HEK293 (cell line): Measurements from ENCODE around the gene LRP1B.
A peak's percentile ranks its signal among the peaks of the same experiment; 100 is the strongest.

Source experiments
- EGR2 ChIP-seq: fragments of 450-650 bp; formaldehyde crosslinking; IDR thresholded peaks from 2 replicates; pipeline ENCODE4 v1.5.1; 2016; ENCODE audit warnings: low read depth, missing biosample characterization, missing genetic modification characterization
- IKZF3 ChIP-seq: fragments of 450-650 bp; IDR thresholded peaks from 2 replicates; pipeline ENCODE4 v1.5.0; 2018; ENCODE audit warnings: missing biosample characterization, mild to moderate bottlenecking, missing genetic modification characterization, moderate library complexity
- MZF1 ChIP-seq: fragments of 450-650 bp; formaldehyde crosslinking; IDR thresholded peaks from 2 replicates; pipeline ENCODE4 v1.5.1; 2017; ENCODE audit warnings: missing biosample characterization, missing genetic modification characterization, borderline replicate concordance
- OSR2 ChIP-seq: fragments of 450-650 bp; formaldehyde crosslinking; IDR thresholded peaks from 2 replicates; pipeline ENCODE4 v1.5.1; 2016; ENCODE audit warnings: missing biosample characterization, missing genetic modification characterization
- OVOL3 ChIP-seq: fragments of 450-650 bp; formaldehyde crosslinking; IDR thresholded peaks from 2 replicates; pipeline ENCODE4 v1.5.1; 2016; ENCODE audit warnings: missing biosample characterization, missing genetic modification characterization
- SP2 ChIP-seq: fragments of 450-650 bp; formaldehyde crosslinking; IDR thresholded peaks from 2 replicates; pipeline ENCODE4 v1.5.1; 2016; ENCODE audit warnings: missing biosample characterization, missing genetic modification characterization
- WT1 ChIP-seq: fragments of 450-650 bp; formaldehyde crosslinking; IDR thresholded peaks from 2 replicates; pipeline ENCODE4 v1.5.1; 2016; ENCODE audit warnings: missing biosample characterization, missing genetic modification characterization
- ZBTB8A ChIP-seq: fragments of 450-650 bp; formaldehyde crosslinking; IDR thresholded peaks from 2 replicates; pipeline ENCODE4 v1.5.1; 2016; ENCODE audit warnings: missing biosample characterization, missing genetic modification characterization
- ZIC2 ChIP-seq: fragments of 450-650 bp; formaldehyde crosslinking; IDR thresholded peaks from 2 replicates; pipeline ENCODE4 v1.5.1; 2016; ENCODE audit warnings: missing biosample characterization, missing genetic modification characterization
- ZNF112 ChIP-seq: fragments of 450-650 bp; formaldehyde crosslinking; IDR thresholded peaks from 2 replicates; pipeline ENCODE4 v1.5.0; 2017; ENCODE audit warnings: missing biosample characterization, missing genetic modification characterization
- ZNF169 ChIP-seq: fragments of 450-650 bp; formaldehyde crosslinking; IDR thresholded peaks from 2 replicates; pipeline ENCODE4 v1.5.1; 2016; ENCODE audit warnings: missing biosample characterization, missing genetic modification characterization
- ZNF202 ChIP-seq: fragments of 450-650 bp; formaldehyde crosslinking; IDR thresholded peaks from 2 replicates; pipeline ENCODE4 v1.5.1; 2016; ENCODE audit warnings: missing biosample characterization, missing genetic modification characterization, borderline replicate concordance
- ZNF37A ChIP-seq: fragments of 450-650 bp; IDR thresholded peaks from 2 replicates; pipeline ENCODE4 v1.5.1; 2018; ENCODE audit warnings: missing biosample characterization, missing genetic modification characterization
- ZNF394 ChIP-seq: fragments of 450-650 bp; formaldehyde crosslinking; IDR thresholded peaks from 2 replicates; pipeline ENCODE4 v1.5.1; 2016; ENCODE audit warnings: missing biosample characterization, missing genetic modification characterization, mild to moderate bottlenecking, moderate library complexity, borderline replicate concordance
- ZNF426 ChIP-seq: fragments of 450-650 bp; formaldehyde crosslinking; IDR thresholded peaks from 2 replicates; pipeline ENCODE4 v1.5.1; 2017; ENCODE audit warnings: missing biosample characterization, missing genetic modification characterization, mild to moderate bottlenecking, inconsistent platforms, moderate library complexity
- ZNF596 ChIP-seq: fragments of 450-650 bp; IDR thresholded peaks from 2 replicates; pipeline ENCODE4 v1.5.0; 2018; ENCODE audit warnings: missing biosample characterization, mild to moderate bottlenecking, missing genetic modification characterization, moderate library complexity
- ZNF600 ChIP-seq: fragments of 450-650 bp; formaldehyde crosslinking; IDR thresholded peaks from 2 replicates; pipeline ENCODE4 v1.5.1; 2016; ENCODE audit warnings: missing biosample characterization, missing genetic modification characterization
- ZNF626 ChIP-seq: fragments of 450-650 bp; sonication (Bioruptor Pico); formaldehyde crosslinking; IDR thresholded peaks from 2 replicates; pipeline ENCODE4 v1.5.1; 2018; ENCODE audit warnings: missing biosample characterization, missing genetic modification characterization, inconsistent platforms
- ZNF658 ChIP-seq: fragments of 450-650 bp; formaldehyde crosslinking; IDR thresholded peaks from 2 replicates; pipeline ENCODE4; 2016; ENCODE audit warnings: missing biosample characterization, missing genetic modification characterization
- ZNF777 ChIP-seq: fragments of 450-650 bp; formaldehyde crosslinking; IDR thresholded peaks from 2 replicates; pipeline ENCODE4 v1.5.1; 2017; ENCODE audit warnings: missing biosample characterization, missing genetic modification characterization, borderline replicate concordance
- TF ChIP-seq, protein P1 (sequence below): fragments of 450-650 bp; formaldehyde crosslinking; IDR thresholded peaks from 2 replicates; pipeline ENCODE4 v1.5.1; 2016; ENCODE audit warnings: missing biosample characterization, missing genetic modification characterization
- TF ChIP-seq, protein P2 (sequence below): fragments of 450-650 bp; formaldehyde crosslinking; IDR thresholded peaks from 2 replicates; pipeline ENCODE4 v1.5.1; 2016; ENCODE audit warnings: missing biosample characterization, missing genetic modification characterization
- TF ChIP-seq, protein P3 (sequence below): fragments of 450-650 bp; formaldehyde crosslinking; IDR thresholded peaks from 2 replicates; pipeline ENCODE4 v1.5.1; 2016; ENCODE audit warnings: missing biosample characterization, missing genetic modification characterization
- TF ChIP-seq, protein P4 (sequence below): fragments of 450-650 bp; formaldehyde crosslinking; IDR thresholded peaks from 2 replicates; pipeline ENCODE4 v1.5.1; 2016; ENCODE audit warnings: missing biosample characterization, missing genetic modification characterization
- TF ChIP-seq, protein P5 (sequence below): fragments of 450-650 bp; formaldehyde crosslinking; IDR thresholded peaks from 2 replicates; pipeline ENCODE4 v1.5.1; 2017; ENCODE audit warnings: missing biosample characterization, mild to moderate bottlenecking, missing genetic modification characterization, moderate library complexity
- TF ChIP-seq, protein P6 (sequence below): fragments of 450-650 bp; formaldehyde crosslinking; IDR thresholded peaks from 2 replicates; pipeline ENCODE4 v1.5.0; 2017; ENCODE audit warnings: missing biosample characterization, missing genetic modification characterization, borderline replicate concordance
- TF ChIP-seq, protein P7 (sequence below): fragments of 450-650 bp; formaldehyde crosslinking; IDR thresholded peaks from 2 replicates; pipeline ENCODE4 v1.5.1; 2016; ENCODE audit warnings: missing biosample characterization, missing genetic modification characterization

The LRP1B gene

DNA sequence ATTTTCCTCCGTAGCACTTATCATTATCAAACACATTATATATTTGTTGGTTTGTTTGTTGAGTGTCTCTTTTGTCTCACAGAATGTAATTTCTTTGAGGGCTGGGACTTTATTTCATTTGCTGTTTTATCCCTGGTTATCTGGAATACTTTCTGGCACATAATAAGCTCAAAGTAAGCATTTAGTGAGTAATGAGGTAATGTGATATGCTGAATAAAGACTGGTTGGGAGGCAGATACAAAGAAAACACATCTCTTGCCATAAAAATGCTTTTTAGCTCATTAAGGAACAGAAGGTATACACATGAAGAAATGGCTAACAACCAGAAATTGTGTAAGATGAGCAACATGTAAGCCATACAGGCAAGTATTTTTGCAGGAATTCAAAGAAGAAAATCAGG is 1411.8 kb downstream of the LRP1B start (continued):
- TF ChIP-seq SP2 (no peak), OSR2 (tag by site-specific recombination) (peak; percentile 31; the same call in 1 of the 2 replicates), ZNF626 (tag by site-specific recombination) (no peak), ZNF658 (tag by site-specific recombination) (no peak), ZNF169 (tag by site-specific recombination) (no peak), ZNF394 (no peak), MZF1 (tag by site-specific recombination) (no peak), ZNF426 (tag by site-specific recombination) (no peak), ZNF596 (no peak), ZIC2 (tag by site-specific recombination) (no peak), WT1 (peak; percentile 88), ZNF202 (tag by site-specific recombination) (no peak), ZBTB8A (no peak), ZNF600 (tag by site-specific recombination) (no peak), OVOL3 (tag by site-specific recombination) (0 out of 2 replicates have a peak, but pooled peaks have one; percentile 53), IKZF3 (tag by site-specific recombination) (0 out of 2 replicates have a peak, but pooled peaks have one; percentile 28), EGR2 (tag by site-specific recombination) (no peak), ZNF777 (tag by site-specific recombination) (no peak), ZNF37A (tag by site-specific recombination) (no peak), ZNF112 (tag by site-specific recombination) (no peak)
- TF ChIP-seq, protein P1, sequence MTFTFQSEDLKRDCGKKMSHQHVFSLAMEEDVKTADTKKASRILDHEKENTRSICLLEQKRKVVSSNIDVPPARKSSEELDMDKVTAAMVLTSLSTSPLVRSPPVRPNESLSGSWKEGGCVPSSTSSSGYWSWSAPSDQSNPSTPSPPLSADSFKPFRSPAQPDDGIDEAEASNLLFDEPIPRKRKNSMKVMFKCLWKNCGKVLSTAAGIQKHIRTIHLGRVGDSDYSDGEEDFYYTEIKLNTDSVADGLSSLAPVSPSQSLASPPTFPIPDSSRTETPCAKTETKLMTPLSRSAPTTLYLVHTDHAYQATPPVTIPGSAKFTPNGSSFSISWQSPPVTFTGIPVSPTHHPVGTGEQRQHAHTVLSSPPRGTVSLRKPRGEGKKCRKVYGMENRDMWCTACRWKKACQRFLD (tag by site-specific recombination): no peak
- TF ChIP-seq, protein P2, sequence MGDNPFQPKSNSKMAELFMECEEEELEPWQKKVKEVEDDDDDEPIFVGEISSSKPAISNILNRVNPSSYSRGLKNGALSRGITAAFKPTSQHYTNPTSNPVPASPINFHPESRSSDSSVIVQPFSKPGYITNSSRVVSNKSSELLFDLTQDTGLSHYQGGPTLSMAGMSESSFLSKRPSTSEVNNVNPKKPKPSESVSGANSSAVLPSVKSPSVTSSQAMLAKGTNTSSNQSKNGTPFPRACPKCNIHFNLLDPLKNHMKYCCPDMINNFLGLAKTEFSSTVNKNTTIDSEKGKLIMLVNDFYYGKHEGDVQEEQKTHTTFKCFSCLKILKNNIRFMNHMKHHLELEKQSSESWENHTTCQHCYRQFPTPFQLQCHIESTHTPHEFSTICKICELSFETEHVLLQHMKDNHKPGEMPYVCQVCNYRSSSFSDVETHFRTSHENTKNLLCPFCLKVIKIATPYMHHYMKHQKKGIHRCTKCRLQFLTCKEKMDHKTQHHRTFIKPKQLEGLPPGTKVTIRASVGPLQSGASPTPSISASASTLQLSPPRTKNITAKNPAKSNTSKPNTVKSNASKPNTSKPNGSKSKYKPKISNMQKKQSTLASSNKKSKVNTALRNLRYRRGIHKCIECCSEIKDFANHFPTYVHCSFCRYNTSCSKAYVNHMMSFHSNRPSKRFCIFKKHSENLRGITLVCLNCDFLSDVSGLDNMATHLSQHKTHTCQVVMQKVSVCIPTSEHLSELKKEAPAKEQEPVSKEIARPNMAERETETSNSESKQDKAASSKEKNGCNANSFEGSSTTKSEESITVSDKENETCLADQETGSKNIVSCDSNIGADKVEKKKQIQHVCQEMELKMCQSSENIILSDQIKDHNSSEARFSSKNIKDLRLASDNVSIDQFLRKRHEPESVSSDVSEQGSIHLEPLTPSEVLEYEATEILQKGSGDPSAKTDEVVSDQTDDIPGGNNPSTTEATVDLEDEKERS (tag by site-specific recombination): no peak
- TF ChIP-seq, protein P3, sequence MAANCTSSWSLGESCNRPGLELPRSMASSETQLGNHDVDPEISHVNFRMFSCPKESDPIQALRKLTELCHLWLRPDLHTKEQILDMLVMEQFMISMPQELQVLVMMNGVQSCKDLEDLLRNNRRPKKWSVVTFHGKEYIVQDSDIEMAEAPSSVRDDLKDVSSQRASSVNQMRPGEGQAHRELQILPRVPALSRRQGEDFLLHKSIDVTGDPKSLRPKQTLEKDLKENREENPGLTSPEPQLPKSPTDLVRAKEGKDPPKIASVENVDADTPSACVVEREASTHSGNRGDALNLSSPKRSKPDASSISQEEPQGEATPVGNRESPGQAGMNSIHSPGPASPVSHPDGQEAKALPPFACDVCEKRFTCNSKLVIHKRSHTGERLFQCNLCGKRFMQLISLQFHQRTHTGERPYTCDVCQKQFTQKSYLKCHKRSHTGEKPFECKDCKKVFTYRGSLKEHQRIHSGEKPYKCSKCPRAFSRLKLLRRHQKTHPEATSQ (tag by site-specific recombination): no peak
- TF ChIP-seq, protein P4, sequence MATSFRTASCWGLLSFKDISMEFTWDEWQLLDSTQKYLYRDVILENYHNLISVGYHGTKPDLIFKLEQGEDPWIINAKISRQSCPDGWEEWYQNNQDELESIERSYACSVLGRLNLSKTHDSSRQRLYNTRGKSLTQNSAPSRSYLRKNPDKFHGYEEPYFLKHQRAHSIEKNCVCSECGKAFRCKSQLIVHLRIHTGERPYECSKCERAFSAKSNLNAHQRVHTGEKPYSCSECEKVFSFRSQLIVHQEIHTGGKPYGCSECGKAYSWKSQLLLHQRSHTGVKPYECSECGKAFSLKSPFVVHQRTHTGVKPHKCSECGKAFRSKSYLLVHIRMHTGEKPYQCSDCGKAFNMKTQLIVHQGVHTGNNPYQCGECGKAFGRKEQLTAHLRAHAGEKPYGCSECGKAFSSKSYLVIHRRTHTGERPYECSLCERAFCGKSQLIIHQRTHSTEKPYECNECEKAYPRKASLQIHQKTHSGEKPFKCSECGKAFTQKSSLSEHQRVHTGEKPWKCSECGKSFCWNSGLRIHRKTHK: no peak
- TF ChIP-seq, protein P5, sequence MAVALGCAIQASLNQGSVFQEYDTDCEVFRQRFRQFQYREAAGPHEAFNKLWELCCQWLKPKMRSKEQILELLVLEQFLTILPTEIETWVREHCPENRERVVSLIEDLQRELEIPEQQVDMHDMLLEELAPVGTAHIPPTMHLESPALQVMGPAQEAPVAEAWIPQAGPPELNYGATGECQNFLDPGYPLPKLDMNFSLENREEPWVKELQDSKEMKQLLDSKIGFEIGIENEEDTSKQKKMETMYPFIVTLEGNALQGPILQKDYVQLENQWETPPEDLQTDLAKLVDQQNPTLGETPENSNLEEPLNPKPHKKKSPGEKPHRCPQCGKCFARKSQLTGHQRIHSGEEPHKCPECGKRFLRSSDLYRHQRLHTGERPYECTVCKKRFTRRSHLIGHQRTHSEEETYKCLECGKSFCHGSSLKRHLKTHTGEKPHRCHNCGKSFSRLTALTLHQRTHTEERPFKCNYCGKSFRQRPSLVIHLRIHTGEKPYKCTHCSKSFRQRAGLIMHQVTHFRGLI (tag by site-specific recombination): no peak
- TF ChIP-seq, protein P6, sequence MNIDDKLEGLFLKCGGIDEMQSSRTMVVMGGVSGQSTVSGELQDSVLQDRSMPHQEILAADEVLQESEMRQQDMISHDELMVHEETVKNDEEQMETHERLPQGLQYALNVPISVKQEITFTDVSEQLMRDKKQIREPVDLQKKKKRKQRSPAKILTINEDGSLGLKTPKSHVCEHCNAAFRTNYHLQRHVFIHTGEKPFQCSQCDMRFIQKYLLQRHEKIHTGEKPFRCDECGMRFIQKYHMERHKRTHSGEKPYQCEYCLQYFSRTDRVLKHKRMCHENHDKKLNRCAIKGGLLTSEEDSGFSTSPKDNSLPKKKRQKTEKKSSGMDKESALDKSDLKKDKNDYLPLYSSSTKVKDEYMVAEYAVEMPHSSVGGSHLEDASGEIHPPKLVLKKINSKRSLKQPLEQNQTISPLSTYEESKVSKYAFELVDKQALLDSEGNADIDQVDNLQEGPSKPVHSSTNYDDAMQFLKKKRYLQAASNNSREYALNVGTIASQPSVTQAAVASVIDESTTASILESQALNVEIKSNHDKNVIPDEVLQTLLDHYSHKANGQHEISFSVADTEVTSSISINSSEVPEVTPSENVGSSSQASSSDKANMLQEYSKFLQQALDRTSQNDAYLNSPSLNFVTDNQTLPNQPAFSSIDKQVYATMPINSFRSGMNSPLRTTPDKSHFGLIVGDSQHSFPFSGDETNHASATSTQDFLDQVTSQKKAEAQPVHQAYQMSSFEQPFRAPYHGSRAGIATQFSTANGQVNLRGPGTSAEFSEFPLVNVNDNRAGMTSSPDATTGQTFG: no peak
- TF ChIP-seq, protein P7, sequence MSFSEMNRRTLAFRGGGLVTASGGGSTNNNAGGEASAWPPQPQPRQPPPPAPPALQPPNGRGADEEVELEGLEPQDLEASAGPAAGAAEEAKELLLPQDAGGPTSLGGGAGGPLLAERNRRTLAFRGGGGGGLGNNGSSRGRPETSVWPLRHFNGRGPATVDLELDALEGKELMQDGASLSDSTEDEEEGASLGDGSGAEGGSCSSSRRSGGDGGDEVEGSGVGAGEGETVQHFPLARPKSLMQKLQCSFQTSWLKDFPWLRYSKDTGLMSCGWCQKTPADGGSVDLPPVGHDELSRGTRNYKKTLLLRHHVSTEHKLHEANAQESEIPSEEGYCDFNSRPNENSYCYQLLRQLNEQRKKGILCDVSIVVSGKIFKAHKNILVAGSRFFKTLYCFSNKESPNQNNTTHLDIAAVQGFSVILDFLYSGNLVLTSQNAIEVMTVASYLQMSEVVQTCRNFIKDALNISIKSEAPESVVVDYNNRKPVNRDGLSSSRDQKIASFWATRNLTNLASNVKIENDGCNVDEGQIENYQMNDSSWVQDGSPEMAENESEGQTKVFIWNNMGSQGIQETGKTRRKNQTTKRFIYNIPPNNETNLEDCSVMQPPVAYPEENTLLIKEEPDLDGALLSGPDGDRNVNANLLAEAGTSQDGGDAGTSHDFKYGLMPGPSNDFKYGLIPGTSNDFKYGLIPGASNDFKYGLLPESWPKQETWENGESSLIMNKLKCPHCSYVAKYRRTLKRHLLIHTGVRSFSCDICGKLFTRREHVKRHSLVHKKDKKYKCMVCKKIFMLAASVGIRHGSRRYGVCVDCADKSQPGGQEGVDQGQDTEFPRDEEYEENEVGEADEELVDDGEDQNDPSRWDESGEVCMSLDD (tag by site-specific recombination): no peak
